ENCODE measurements around the gene CASP12. TPM values are rescaled to one million over a fixed set of nuclear protein-coding genes. Genes with fewer than 3 reads are reported as not detected.

CASP12 gene
- total and polyA plus RNA-seq, 2 experiments from 2014 or later = not detected

- Histone ChIP-seq H3K4me3 (no peak overlapping the region), H3K27me3 (ENCODE audit: insufficient read depth) (no peaks in the 10 kb centered on the region), H3K9me2 (ENCODE audit: insufficient read depth) (peaks cover 20% of the 10 kb centered on the region; the same call in 1 of the 2 replicates), H3K79me2 (replicated peaks; ENCODE audit: insufficient read depth) (no peaks in the 10 kb centered on the region), H3K27ac (ENCODE audit: low read depth) (no peak overlapping the region), H2AFZ (no peak overlapping the region), H3K36me3 (ENCODE audit: insufficient read depth) (no peaks in the 10 kb centered on the region), H3K4me1 (ENCODE audit: insufficient read depth) (no peaks in the 10 kb centered on the region), H3F3A (replicated peaks; ENCODE audit: low read depth) (no peaks in the 10 kb centered on the region), H3K4me2 (no peak overlapping the region), H4K20me1 (replicated peaks; ENCODE audit: insufficient read depth) (no peaks in the 10 kb centered on the region)
- no peak overlapping the region for H3K4me3 Mint-ChIP-seq
- TF ChIP-seq ZNF114 (CRISPR knock-in tag; IDR thresholded peaks at IDR 0.05) = no peak
- no peak for TF ChIP-seq EZH2phosphoT487 (IDR thresholded peaks at IDR 0.05; ENCODE audit: unreplicated experiment)
- TF ChIP-seq CTCF (conservative IDR thresholded peaks at IDR 0.05; ENCODE audit: low read depth in 2 of 2) = peak; percentile 62 to 79
- no peak for TF ChIP-seq STAT1 (IDR thresholded peaks at IDR 0.05; ENCODE audit: unreplicated experiment)
- H3K9me3 Mint-ChIP-seq = no peaks in the 10 kb centered on the region; the same call in 2 of the 3 replicates
- DNase-seq (ENCODE audit: low spot score) (peak; percentile 71), ATAC-seq (no peak)
- no peaks in the 10 kb centered on the region for H3K27me3 Mint-ChIP-seq (ENCODE audit: insufficient read depth, low read depth, poor library complexity)
- H3K4me1 Mint-ChIP-seq = no peaks in the 10 kb centered on the region
- H3K36me3 Mint-ChIP-seq (ENCODE audit: low read depth) = no peaks in the 10 kb centered on the region; the same call in 1 of the 3 replicates
- H3K27ac Mint-ChIP-seq = no peak overlapping the region
Observed at GRCh38 chr11:104946907-104947306, 48.6 kb upstream of the CASP12 start.

- H3K27ac ChIP-seq (ENCODE audit: low read depth) = no peak overlapping the region
- no peaks in the 10 kb centered on the region for H3F3A ChIP-seq (replicated peaks; ENCODE audit: low read depth)
- no peaks in the 10 kb centered on the region for H3K36me3 ChIP-seq (ENCODE audit: insufficient read depth)
- H4K20me1 ChIP-seq (replicated peaks; ENCODE audit: insufficient read depth) = no peaks in the 10 kb centered on the region
- H3K9me3 Mint-ChIP-seq = no peaks in the 10 kb centered on the region; the same call in 2 of the 3 replicates
- no peak overlapping the region for H2AFZ ChIP-seq
- H3K27me3 Mint-ChIP-seq (ENCODE audit: insufficient read depth, low read depth, poor library complexity) = no peaks in the 10 kb centered on the region
- no peaks in the 10 kb centered on the region for H3K27me3 ChIP-seq (ENCODE audit: insufficient read depth)
- H3K36me3 Mint-ChIP-seq (ENCODE audit: low read depth) = no peaks in the 10 kb centered on the region; the same call in 1 of the 3 replicates
- H3K9me2 ChIP-seq (ENCODE audit: insufficient read depth) = peaks cover 12% of the 10 kb centered on the region
- H3K4me3 ChIP-seq = no peak overlapping the region
- no peak overlapping the region for H3K4me2 ChIP-seq
- no peak for DNase-seq (ENCODE audit: low spot score)
- no peaks in the 10 kb centered on the region for H3K4me1 ChIP-seq (ENCODE audit: insufficient read depth)
- no peaks in the 10 kb centered on the region for H3K4me1 Mint-ChIP-seq
- ATAC-seq = no peak
- no peaks in the 10 kb centered on the region for H3K79me2 ChIP-seq (replicated peaks; ENCODE audit: insufficient read depth)
- no peak overlapping the region for H3K4me3 Mint-ChIP-seq
- TF ChIP-seq JUNB (IDR thresholded peaks at IDR 0.05; ENCODE audit: unreplicated experiment) (no peak), ZNF114 (CRISPR knock-in tag; IDR thresholded peaks at IDR 0.05) (no peak), REST (IDR thresholded peaks at IDR 0.05; ENCODE audit: unreplicated experiment) (no peak), EZH2phosphoT487 (IDR thresholded peaks at IDR 0.05; ENCODE audit: unreplicated experiment) (no peak)
- peak overlapping the region; percentile 50; the same call in 1 of the 2 replicates for H3K27ac Mint-ChIP-seq
Observed at GRCh38 chr11:104944076-104944475, 45.8 kb upstream of the CASP12 start.

All from GM23338 (cell line).